Stomach (tissue), 4 donors: ENCODE results near the gene ATP5MC2.
"Not testable (repeated sequence)": the region's sequence is repeated elsewhere in the genome, so short reads cannot be mapped to it uniquely, and the experiment has no call there.

Source experiments
- EP300 ChIP-seq: sonication (generic); formaldehyde crosslinking; IDR thresholded peaks from one replicate; pipeline ENCODE4 v1.6.1; 2017; ENCODE audit warnings: antibody characterized with exemption
- POLR2A ChIP-seq, 4 donors: fragments of 450-650 bp; IDR thresholded peaks; one replicate each; pipeline ENCODE4 v1.6.1; 2016; ENCODE audit warnings: antibody characterized with exemption in 4 of 4, control low read depth in 2 of 4, mild to moderate bottlenecking in 1 of 4, moderate library complexity in 1 of 4
- POLR2AphosphoS5 ChIP-seq, 3 donors: sonication (generic); formaldehyde crosslinking; IDR thresholded peaks; one replicate each; pipeline ENCODE4 v1.6.1; 2016; ENCODE audit warnings: antibody characterized with exemption in 3 of 3
- TF ChIP-seq, protein P1 (sequence below), 7 experiments: fragments of 450-650 bp in 4 of 7; fragments of 200-600 bp in 3 of 7; sonication (generic) in 3 of 7; IDR thresholded peaks; one replicate each; pipeline ENCODE4 v1.5.1; 2016 to 2019; ENCODE audit warnings: antibody characterized with exemption in 7 of 7, control low read depth in 2 of 7, mild to moderate bottlenecking in 1 of 7

DNA sequence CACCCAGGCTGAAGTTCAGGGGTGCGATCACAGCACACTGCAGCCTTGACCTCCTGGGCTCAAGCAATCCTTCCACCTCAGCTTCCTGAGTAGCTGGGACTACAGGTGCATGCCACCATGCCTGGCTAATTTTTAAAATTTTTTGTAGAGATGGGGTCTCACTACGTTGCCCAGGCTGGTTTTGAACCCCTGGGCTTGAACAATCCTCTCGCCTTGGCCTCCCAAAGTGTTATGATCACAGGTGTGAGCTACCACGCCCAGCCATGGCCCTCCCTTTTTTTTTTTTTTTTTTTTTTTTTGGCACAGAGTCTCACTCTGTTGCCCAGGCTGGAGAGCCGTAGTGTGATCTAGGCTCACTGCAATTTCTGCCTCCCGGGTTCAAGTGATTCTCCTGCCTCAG is 42.7 kb upstream of the ATP5MC2 start:
- not testable (repeated sequence) for TF ChIP-seq POLR2AphosphoS5 (IDR thresholded peaks at IDR 0.05); POLR2A (IDR thresholded peaks at IDR 0.05); EP300
- TF ChIP-seq, protein P1, sequence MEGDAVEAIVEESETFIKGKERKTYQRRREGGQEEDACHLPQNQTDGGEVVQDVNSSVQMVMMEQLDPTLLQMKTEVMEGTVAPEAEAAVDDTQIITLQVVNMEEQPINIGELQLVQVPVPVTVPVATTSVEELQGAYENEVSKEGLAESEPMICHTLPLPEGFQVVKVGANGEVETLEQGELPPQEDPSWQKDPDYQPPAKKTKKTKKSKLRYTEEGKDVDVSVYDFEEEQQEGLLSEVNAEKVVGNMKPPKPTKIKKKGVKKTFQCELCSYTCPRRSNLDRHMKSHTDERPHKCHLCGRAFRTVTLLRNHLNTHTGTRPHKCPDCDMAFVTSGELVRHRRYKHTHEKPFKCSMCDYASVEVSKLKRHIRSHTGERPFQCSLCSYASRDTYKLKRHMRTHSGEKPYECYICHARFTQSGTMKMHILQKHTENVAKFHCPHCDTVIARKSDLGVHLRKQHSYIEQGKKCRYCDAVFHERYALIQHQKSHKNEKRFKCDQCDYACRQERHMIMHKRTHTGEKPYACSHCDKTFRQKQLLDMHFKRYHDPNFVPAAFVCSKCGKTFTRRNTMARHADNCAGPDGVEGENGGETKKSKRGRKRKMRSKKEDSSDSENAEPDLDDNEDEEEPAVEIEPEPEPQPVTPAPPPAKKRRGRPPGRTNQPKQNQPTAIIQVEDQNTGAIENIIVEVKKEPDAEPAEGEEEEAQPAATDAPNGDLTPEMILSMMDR (IDR thresholded peaks at IDR 0.05) = not testable (repeated sequence)
